ENCODE data around the gene EFHC1. TPM values are rescaled to one million over a fixed set of nuclear protein-coding genes. Genes with fewer than 3 reads are reported as not detected.
A peak's percentile ranks its signal among the peaks of the same experiment; 100 is the strongest.

The EFHC1 gene
- total and polyA plus RNA-seq, 2 of the 13 experiments (the other 11 are each of a cell fraction or from before 2014, with no cell fraction given): 23.4 to 29.5 TPM

- no peaks in the 10 kb centered on the region; the same call in 1 of the 2 replicates for H3K4me1 ChIP-seq (ENCODE audit: insufficient read depth, low read length)
- 82% methylated on average over 2 of the region's 2 CpGs for WGBS (ENCODE audit: low lambda C conversion rate)
- H2AFZ ChIP-seq (ENCODE audit: low read length): no peak overlapping the region
- TF ChIP-seq HES4 (CRISPR knock-in tag; IDR thresholded peaks at IDR 0.05; ENCODE audit: borderline replicate concordance) (no peak), FOXK2 (IDR thresholded peaks at IDR 0.05) (no peak), FOSL2 (CRISPR knock-in tag; IDR thresholded peaks at IDR 0.05) (0 out of 2 replicates have a peak, but pooled peaks have one; percentile 7), ZNF263 (CRISPR knock-in tag; IDR thresholded peaks at IDR 0.05) (no peak)
- ATAC-seq (no peak), DNase-seq (ENCODE audit: low spot score) (peak; percentile 6), FAIRE-seq (no peak)
- CTCF ChIA-PET (ENCODE audit: low intra/inter-chr PET ratio, low total read pairs): no interaction called here
- H3K79me2 ChIP-seq (ENCODE audit: insufficient read depth, low read length): no peaks in the 10 kb centered on the region
- no peaks in the 10 kb centered on the region for H3K27me3 ChIP-seq (ENCODE audit: control insufficient read depth in 1 of 2, insufficient read depth in 2 of 2, low read length in 2 of 2)
- POLR2A ChIA-PET: no interaction called here
- BruUV-seq (replicated peaks): no TSS peak
- intact Hi-C loops (cut with micrococcal nuclease; ENCODE audit: unreplicated experiment): no loop called here
- no peaks in the 10 kb centered on the region for H4K20me1 ChIP-seq (ENCODE audit: insufficient read depth, low read length)
- H3K27ac ChIP-seq (ENCODE audit: extremely low read length, insufficient read depth, low read length): no peak overlapping the region
- no peaks in the 10 kb centered on the region for H3K36me3 ChIP-seq (replicated peaks in 1 of 2; ENCODE audit: control insufficient read depth in 1 of 2, insufficient read depth in 2 of 2, low read length in 2 of 2)
- no peak overlapping the region for H3K4me2 ChIP-seq (ENCODE audit: low read depth, low read length)
- no peak overlapping the region for H3K4me3 ChIP-seq (replicated peaks in 1 of 3; ENCODE audit: insufficient read depth in 1 of 3, low read depth in 2 of 3, low read length in 3 of 3)
- no peak overlapping the region for H3K9ac ChIP-seq (ENCODE audit: insufficient read depth, low read depth, low read length)
- peaks cover 11% of the 10 kb centered on the region for H3K9me3 ChIP-seq (ENCODE audit: low read length)
- in situ Hi-C loops (cut with HindIII; ENCODE audit: extremely low pct_ligation_motif_present, low pct_unique_long_range_greater_than_20kb): no loop called here
Measured at GRCh38 chr6:52454556-52454955, 34.4 kb downstream of the EFHC1 start.

- H3K4me2 ChIP-seq (ENCODE audit: low read depth, low read length): no peak overlapping the region
- BruUV-seq (replicated peaks): no TSS peak
- H3K36me3 ChIP-seq (replicated peaks in 1 of 2; ENCODE audit: control insufficient read depth in 1 of 2, insufficient read depth in 2 of 2, low read length in 2 of 2): no peaks in the 10 kb centered on the region
- H3K9ac ChIP-seq (ENCODE audit: insufficient read depth, low read depth, low read length): no peak overlapping the region
- ChIA-PET CTCF (ENCODE audit: low intra/inter-chr PET ratio, low total read pairs) (no interaction called here), POLR2A (no interaction called here)
- H4K20me1 ChIP-seq (ENCODE audit: insufficient read depth, low read length): no peaks in the 10 kb centered on the region
- WGBS (ENCODE audit: low lambda C conversion rate): 75% methylated on average over 2 of the region's 2 CpGs
- DNase-seq (ENCODE audit: low spot score) (peak; percentile 20), FAIRE-seq (no peak), ATAC-seq (no peak)
- no peaks in the 10 kb centered on the region for H3K79me2 ChIP-seq (ENCODE audit: insufficient read depth, low read length)
- in situ Hi-C loops (cut with HindIII; ENCODE audit: extremely low pct_ligation_motif_present, low pct_unique_long_range_greater_than_20kb): no loop called here
- no peak overlapping the region for H3K27ac ChIP-seq (ENCODE audit: extremely low read length, insufficient read depth, low read length)
- H3K4me3 ChIP-seq (replicated peaks in 1 of 3; ENCODE audit: insufficient read depth in 1 of 3, low read depth in 2 of 3, low read length in 3 of 3): no peak overlapping the region
- H2AFZ ChIP-seq (ENCODE audit: low read length): no peak overlapping the region
- H3K27me3 ChIP-seq (ENCODE audit: control insufficient read depth in 1 of 2, insufficient read depth in 2 of 2, low read length in 2 of 2): no peaks in the 10 kb centered on the region
- intact Hi-C loops (cut with micrococcal nuclease; ENCODE audit: unreplicated experiment): no loop called here
- H3K9me3 ChIP-seq (ENCODE audit: low read length): no peaks in the 10 kb centered on the region
- TF ChIP-seq, protein P1, sequence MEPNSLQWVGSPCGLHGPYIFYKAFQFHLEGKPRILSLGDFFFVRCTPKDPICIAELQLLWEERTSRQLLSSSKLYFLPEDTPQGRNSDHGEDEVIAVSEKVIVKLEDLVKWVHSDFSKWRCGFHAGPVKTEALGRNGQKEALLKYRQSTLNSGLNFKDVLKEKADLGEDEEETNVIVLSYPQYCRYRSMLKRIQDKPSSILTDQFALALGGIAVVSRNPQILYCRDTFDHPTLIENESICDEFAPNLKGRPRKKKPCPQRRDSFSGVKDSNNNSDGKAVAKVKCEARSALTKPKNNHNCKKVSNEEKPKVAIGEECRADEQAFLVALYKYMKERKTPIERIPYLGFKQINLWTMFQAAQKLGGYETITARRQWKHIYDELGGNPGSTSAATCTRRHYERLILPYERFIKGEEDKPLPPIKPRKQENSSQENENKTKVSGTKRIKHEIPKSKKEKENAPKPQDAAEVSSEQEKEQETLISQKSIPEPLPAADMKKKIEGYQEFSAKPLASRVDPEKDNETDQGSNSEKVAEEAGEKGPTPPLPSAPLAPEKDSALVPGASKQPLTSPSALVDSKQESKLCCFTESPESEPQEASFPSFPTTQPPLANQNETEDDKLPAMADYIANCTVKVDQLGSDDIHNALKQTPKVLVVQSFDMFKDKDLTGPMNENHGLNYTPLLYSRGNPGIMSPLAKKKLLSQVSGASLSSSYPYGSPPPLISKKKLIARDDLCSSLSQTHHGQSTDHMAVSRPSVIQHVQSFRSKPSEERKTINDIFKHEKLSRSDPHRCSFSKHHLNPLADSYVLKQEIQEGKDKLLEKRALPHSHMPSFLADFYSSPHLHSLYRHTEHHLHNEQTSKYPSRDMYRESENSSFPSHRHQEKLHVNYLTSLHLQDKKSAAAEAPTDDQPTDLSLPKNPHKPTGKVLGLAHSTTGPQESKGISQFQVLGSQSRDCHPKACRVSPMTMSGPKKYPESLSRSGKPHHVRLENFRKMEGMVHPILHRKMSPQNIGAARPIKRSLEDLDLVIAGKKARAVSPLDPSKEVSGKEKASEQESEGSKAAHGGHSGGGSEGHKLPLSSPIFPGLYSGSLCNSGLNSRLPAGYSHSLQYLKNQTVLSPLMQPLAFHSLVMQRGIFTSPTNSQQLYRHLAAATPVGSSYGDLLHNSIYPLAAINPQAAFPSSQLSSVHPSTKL (CRISPR knock-in tag; IDR thresholded peaks at IDR 0.05): no peak
- peak; percentile 21; the same call in 1 of the 2 replicates for TF ChIP-seq BCL6 (CRISPR knock-in tag; IDR thresholded peaks at IDR 0.05)
- TF ChIP-seq IKZF5 (CRISPR knock-in tag; IDR thresholded peaks at IDR 0.05): no peak
- peak; percentile 70 for TF ChIP-seq RARA (CRISPR knock-in tag; IDR thresholded peaks at IDR 0.05)
- no peak for TF ChIP-seq REST (IDR thresholded peaks at IDR 0.05; ENCODE audit: borderline replicate concordance in 1 of 2, low read depth in 1 of 2, low read length in 2 of 2)
- no peak for TF ChIP-seq ZSCAN21 (CRISPR knock-in tag; IDR thresholded peaks at IDR 0.05; ENCODE audit: borderline replicate concordance)
- no peaks in the 10 kb centered on the region; the same call in 1 of the 2 replicates for H3K4me1 ChIP-seq (ENCODE audit: insufficient read depth, low read length)
Measured at GRCh38 chr6:52457096-52457495, 37.0 kb downstream of the EFHC1 start.
